ENCODE measurements around the gene VRK2.

DNA sequence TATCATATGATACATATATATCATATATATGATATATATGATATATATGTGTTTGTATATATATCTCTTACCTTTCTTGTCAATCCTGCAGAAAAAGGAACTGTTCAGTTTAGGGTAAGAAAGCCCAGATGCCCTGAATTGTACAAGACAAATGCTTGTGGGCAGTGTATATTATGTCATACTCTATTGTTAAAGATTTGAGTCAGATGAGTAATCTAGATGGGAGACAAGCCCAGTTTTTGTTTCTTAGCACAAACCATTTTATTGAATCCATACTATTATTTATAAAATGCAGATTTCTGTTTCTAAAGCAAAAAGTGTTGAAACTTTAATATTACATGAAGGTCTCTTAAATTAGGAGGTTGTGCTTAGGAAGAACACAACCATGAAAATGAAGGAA lies 90.6 kb downstream of the VRK2 start:
- TF ChIP-seq, protein P1, sequence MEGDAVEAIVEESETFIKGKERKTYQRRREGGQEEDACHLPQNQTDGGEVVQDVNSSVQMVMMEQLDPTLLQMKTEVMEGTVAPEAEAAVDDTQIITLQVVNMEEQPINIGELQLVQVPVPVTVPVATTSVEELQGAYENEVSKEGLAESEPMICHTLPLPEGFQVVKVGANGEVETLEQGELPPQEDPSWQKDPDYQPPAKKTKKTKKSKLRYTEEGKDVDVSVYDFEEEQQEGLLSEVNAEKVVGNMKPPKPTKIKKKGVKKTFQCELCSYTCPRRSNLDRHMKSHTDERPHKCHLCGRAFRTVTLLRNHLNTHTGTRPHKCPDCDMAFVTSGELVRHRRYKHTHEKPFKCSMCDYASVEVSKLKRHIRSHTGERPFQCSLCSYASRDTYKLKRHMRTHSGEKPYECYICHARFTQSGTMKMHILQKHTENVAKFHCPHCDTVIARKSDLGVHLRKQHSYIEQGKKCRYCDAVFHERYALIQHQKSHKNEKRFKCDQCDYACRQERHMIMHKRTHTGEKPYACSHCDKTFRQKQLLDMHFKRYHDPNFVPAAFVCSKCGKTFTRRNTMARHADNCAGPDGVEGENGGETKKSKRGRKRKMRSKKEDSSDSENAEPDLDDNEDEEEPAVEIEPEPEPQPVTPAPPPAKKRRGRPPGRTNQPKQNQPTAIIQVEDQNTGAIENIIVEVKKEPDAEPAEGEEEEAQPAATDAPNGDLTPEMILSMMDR (IDR thresholded peaks at IDR 0.05; ENCODE audit: poor library complexity, severe bottlenecking): no peak
- TF ChIP-seq, protein P2, sequence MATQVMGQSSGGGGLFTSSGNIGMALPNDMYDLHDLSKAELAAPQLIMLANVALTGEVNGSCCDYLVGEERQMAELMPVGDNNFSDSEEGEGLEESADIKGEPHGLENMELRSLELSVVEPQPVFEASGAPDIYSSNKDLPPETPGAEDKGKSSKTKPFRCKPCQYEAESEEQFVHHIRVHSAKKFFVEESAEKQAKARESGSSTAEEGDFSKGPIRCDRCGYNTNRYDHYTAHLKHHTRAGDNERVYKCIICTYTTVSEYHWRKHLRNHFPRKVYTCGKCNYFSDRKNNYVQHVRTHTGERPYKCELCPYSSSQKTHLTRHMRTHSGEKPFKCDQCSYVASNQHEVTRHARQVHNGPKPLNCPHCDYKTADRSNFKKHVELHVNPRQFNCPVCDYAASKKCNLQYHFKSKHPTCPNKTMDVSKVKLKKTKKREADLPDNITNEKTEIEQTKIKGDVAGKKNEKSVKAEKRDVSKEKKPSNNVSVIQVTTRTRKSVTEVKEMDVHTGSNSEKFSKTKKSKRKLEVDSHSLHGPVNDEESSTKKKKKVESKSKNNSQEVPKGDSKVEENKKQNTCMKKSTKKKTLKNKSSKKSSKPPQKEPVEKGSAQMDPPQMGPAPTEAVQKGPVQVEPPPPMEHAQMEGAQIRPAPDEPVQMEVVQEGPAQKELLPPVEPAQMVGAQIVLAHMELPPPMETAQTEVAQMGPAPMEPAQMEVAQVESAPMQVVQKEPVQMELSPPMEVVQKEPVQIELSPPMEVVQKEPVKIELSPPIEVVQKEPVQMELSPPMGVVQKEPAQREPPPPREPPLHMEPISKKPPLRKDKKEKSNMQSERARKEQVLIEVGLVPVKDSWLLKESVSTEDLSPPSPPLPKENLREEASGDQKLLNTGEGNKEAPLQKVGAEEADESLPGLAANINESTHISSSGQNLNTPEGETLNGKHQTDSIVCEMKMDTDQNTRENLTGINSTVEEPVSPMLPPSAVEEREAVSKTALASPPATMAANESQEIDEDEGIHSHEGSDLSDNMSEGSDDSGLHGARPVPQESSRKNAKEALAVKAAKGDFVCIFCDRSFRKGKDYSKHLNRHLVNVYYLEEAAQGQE (IDR thresholded peaks at IDR 0.05; ENCODE audit: borderline replicate concordance): no peak
